MV-4-11 (cell line): Measurements from ENCODE around the gene BTBD6.
"Not testable (repeated sequence)": the region's sequence is repeated elsewhere in the genome, so short reads cannot be mapped to it uniquely, and the experiment has no call there.

ENCODE experiments used
- DNase-seq: peaks from one replicate; lab custom pipeline; 2025; lab: John Stamatoyannopoulos, UW

The BTBD6 gene

DNA sequence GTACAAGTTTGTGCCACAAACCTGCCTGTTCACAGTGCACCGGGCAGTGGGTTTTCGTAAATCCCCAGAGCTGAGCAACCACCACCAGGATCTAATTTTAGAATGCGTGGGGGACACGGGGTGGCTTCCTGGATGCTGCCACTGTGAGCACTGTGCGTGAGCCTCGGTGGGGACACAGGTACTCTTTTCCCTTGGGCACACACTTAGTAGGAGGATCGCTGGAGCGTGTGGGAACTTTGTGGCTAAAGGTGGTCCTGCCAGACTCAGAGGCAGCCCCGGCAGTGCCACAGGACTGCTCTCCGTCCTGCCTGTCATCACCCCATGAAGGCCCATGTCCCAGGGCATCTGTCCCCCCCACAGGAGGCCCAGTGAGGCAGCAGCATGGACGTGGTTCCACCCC, 21.1 kb downstream of the BTBD6 start:
- no peak for DNase-seq

- no peak for DNase-seq
Observed at GRCh38 chr14:105271224-105271890, 23.0 kb downstream of the BTBD6 start.

DNA sequence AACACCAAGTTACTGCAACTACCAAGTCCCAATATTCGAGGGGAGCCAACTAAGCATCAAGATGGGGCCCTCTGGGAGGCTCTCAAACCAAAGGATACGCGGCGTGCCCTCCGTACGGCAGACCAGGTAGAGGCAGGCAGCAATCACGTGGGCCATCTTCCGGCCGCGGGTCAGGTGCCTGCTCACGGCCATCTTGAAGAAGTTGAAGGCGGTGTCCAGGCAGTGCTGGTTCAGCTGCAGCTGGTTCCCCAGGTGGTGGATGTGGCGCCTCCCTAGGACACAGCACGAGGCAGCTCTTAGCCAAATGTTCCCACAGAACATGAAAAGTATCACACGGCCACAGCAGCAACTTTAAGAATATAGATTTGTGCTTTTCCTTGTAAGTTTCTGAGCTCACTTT, 24.3 kb downstream of the BTBD6 start:
- DNase-seq = no peak

GRCh38 chr14:105273062-105273461, 24.7 kb downstream of the BTBD6 start:
- DNase-seq = no peak

GRCh38 chr14:105274637-105275036, 26.3 kb downstream of the BTBD6 start:
- DNase-seq = no peak

GRCh38 chr14:105275267-105275946, 27.1 kb downstream of the BTBD6 start:
- DNase-seq = no peak

DNA sequence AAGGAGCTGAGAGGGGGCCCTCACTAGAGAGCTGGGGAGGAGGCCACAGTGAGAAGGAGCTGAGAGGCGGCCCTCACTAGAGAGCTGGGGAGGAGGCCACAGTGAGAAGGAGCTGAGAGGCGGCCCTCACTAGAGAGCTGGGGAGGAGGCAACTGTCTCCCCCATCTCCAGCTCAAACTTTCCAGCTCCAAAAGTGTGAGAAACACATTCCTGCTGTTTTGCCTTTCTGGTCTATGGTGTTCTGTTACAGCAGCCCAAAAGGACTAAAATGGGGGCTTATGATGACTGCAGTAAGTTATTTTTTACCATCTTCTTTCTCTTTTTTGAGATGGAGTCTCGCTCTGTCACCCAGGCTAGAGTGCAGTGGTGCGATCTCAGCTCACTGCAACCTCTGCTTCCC, 29.1 kb downstream of the BTBD6 start:
- not testable (repeated sequence) for DNase-seq

DNA sequence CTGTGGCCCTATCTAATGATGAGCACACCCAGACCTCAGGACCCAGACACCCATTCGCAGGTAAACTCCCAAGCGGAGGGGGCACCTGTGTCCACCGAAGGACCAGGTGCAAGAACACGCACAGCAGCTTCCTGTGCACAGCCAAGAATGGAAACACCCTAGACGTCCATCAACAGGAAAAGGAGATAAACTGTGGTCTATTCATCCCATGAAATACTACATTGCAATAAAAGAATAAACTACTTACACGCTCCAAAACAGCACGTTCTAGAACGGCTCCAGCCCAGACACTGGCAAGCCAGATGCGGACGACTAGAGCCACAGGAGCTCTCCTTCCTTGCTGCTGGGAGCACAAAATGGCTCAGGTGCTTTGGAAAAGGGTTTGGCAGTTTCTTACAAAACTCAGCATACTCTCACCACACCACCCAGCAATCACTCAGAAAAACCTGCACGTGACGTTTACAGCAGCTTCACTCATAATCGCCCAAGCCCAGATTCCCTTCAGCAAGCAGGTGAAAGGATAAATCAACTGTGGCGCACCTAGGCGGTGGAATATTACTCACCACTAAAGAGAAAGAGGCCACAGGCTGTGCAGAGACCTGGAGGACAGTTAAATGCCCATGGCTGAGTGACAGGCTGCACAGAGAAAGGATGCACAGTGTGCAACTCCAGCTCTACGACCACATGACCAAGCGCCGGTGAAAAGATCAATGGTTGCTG, 31.5 kb downstream of the BTBD6 start:
- no peak for DNase-seq

- DNase-seq = no peak
Observed at GRCh38 chr14:105280525-105280924, 32.2 kb downstream of the BTBD6 start.

- peak; percentile 21 for DNase-seq
Observed at GRCh38 chr14:105281371-105282097, 33.2 kb downstream of the BTBD6 start.

GRCh38 chr14:105282098-105282725, 33.9 kb downstream of the BTBD6 start:
- no peak for DNase-seq

DNA sequence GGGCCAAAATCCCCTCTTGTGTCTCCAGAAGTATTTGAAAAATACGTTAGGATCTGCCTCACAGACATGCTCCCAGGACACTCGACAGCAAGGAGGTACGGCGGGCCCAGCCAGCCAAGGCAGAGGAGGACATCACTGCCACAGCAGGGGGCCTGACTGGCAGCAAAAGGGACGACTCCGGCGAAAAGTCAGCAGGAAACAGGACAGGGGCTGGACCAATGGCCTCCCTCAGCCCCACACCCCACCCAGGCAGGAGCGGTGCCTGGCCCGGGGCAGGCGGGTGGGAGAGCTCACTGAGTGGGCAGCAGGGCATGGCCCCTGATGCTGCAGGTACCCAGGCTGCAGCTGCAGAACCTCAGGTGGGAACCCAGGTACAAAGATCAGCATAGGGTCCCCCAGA, 34.7 kb downstream of the BTBD6 start:
- DNase-seq = no peak

DNA sequence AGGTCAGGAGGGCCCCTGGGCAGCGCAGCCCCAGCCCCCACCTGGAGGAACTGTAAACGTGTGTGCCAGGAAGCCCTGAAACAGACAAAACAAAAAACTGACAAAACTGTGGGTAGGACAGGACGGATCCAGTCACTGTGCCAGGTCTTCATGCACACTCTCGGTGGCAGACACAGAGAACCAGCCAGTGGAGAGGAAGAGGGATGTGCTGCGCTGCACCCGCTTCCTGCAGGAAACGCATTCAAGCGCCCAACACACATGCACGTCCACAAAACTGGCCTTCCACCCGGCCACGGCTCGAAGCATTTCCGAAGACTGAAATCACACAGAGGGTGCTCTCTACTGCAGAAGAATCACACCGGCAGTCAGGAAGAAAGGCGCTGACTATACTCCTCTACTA, 35.6 kb downstream of the BTBD6 start:
- no peak for DNase-seq

- DNase-seq = no peak
Observed at GRCh38 chr14:105285174-105285573, 36.8 kb downstream of the BTBD6 start.

DNA sequence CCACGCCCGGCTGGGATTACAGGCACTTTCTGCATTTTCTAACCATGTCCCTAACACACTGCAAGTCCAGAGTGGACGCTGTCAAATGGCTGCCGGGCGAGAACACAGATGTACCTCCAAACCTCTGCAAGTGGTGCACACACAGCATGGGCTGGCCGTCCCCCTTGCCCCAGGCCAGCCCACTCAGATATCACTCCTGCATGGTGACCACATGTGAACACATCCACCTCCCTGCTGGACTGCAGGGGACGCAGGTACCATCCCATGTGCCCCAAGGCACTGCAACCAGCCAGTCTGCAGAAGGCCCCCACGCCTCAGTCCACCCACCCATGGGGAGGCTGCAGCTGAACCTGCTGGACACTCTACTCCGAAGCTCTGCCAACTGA, 38.4 kb downstream of the BTBD6 start:
- no peak for DNase-seq

- DNase-seq = no peak
Observed at GRCh38 chr14:105287249-105288102, 39.1 kb downstream of the BTBD6 start.

GRCh38 chr14:105288936-105289335, 40.6 kb downstream of the BTBD6 start:
- DNase-seq = not testable (repeated sequence)

GRCh38 chr14:105290621-105291346, 42.5 kb downstream of the BTBD6 start:
- DNase-seq = peak; percentile 57

DNA sequence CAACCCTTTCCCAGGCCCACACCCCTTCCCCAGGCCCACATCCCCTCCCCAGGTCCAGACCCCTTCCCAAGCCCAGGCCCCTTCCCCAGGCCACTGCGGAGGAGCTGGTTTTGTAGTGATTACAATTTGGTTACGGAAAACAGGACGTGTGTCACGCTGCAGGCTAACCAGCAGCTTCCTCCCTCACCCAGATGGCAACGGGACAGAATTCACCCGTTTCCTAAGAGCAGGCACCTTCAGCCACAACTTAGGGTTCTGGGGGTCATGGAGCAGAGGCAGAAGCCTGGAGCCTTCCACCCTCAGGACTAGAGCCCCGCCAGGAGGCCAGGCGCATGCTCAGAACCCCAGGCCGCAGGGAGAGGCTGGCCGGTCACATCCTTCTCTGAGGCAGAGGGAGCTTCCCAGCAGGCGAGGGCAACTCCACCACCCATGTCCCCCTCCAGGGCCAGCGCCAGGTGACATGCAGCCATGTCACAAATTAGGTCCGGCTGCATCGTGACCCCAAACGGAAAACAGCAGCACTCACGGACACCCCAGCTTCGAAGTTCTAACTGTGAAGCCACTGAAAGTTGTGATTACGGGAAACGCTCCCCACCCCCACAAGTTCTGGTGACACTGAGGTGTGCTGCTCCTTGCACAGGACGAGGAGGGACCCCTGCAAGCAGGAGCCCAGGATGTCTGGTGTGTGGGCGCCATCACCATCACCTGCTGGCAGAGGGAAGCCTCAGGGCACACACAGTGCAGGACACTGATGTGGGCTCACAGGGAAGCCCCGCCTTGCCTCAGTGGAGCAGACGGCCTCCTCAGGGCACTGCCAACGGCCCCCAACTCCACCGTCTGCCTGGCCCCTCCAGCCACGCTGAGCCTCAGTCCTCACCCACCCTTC, 44.7 kb downstream of the BTBD6 start:
- peak; percentile 73 for DNase-seq
